Stimulated activated CD8-positive, alpha-beta memory T cell treated with anti-CD3 and anti-CD28 coated beads, Interleukin-12 subunit alpha, Interleukin-12 subunit beta, amount 100 ng/mL, for 24 hours (primary cell): ENCODE data around the gene NEDD1.

Source experiments
- DNase-seq: peaks from one replicate; pipeline ENCODE4 v3.0.0-alpha.2; 2020; ENCODE audit errors: extremely low read depth

NEDD1 gene

GRCh38 chr12:96906849-96907670 lies at the start of gene NEDD1:
Gene NEDD1, plus strand, starts transcription at chr12:96907257. Its CDS starts 2,503 bp downstream, at chr12:96909760.
- peak; percentile 66 for DNase-seq

GRCh38 chr12:96858162-96858561 lies 48.9 kb upstream of the NEDD1 start:
- no peak for DNase-seq

- DNase-seq = no peak
Measured at GRCh38 chr12:96861656-96862055, 45.4 kb upstream of the NEDD1 start.

GRCh38 chr12:96862326-96862725 lies 44.7 kb upstream of the NEDD1 start:
- no peak for DNase-seq

GRCh38 chr12:96864335-96864734 lies 42.7 kb upstream of the NEDD1 start:
- no peak for DNase-seq

- no peak for DNase-seq
Measured at GRCh38 chr12:96866801-96867590, 40.1 kb upstream of the NEDD1 start.

GRCh38 chr12:96870946-96871345 lies 36.1 kb upstream of the NEDD1 start:
- no peak for DNase-seq

GRCh38 chr12:96872961-96873360 lies 34.1 kb upstream of the NEDD1 start:
- no peak for DNase-seq

- no peak for DNase-seq
Measured at GRCh38 chr12:96874211-96874610, 32.8 kb upstream of the NEDD1 start.

- no peak for DNase-seq
Measured at GRCh38 chr12:96876966-96877365, 30.1 kb upstream of the NEDD1 start.

GRCh38 chr12:96878704-96879103 lies 28.4 kb upstream of the NEDD1 start:
- no peak for DNase-seq

- DNase-seq = no peak
Measured at GRCh38 chr12:96879301-96879700, 27.8 kb upstream of the NEDD1 start.

GRCh38 chr12:96880220-96880619 lies 26.8 kb upstream of the NEDD1 start:
- no peak for DNase-seq

- DNase-seq = no peak
Measured at GRCh38 chr12:96881608-96882007, 25.4 kb upstream of the NEDD1 start.

- DNase-seq = no peak
Measured at GRCh38 chr12:96882862-96883261, 24.2 kb upstream of the NEDD1 start.

GRCh38 chr12:96883571-96883970 lies 23.5 kb upstream of the NEDD1 start:
- no peak for DNase-seq

GRCh38 chr12:96886998-96887677 lies 19.9 kb upstream of the NEDD1 start:
- no peak for DNase-seq

- DNase-seq = no peak
Measured at GRCh38 chr12:96889273-96889933, 17.7 kb upstream of the NEDD1 start.

GRCh38 chr12:96890331-96890730 lies 16.7 kb upstream of the NEDD1 start:
- DNase-seq = no peak

- no peak for DNase-seq
Measured at GRCh38 chr12:96892104-96892503, 15.0 kb upstream of the NEDD1 start.

GRCh38 chr12:96897421-96897820 lies 9.6 kb upstream of the NEDD1 start:
- DNase-seq = no peak

GRCh38 chr12:96901175-96901574 lies 5.9 kb upstream of the NEDD1 start:
- DNase-seq = no peak
